Transverse colon (tissue), 4 donors: Measurements from ENCODE around the gene CNTNAP2. TPM values are rescaled to one million over a fixed set of nuclear protein-coding genes. Genes with fewer than 3 reads are reported as not detected.

Experiments
- DNase-seq: peaks from one replicate; pipeline ENCODE4 v3.0.0-alpha.2; 2019
- H3K27ac ChIP-seq, 4 donors: fragments of 200-600 bp; sonication (generic); 2 replicates each; pipeline ENCODE4 v1.5.1; 2016 to 2018; ENCODE audit warnings: inconsistent platforms in 4 of 4
- H3K27me3 ChIP-seq: fragments of 200-600 bp; sonication (generic); 2 replicates; pipeline ENCODE4 v1.5.1; 2017; ENCODE audit warnings: inconsistent platforms
- H3K36me3 ChIP-seq, 4 donors: fragments of 200-600 bp; sonication (generic); 2 replicates each; pipeline ENCODE4 v1.5.1; 2017 to 2019; ENCODE audit warnings: inconsistent platforms in 4 of 4
- H3K4me1 ChIP-seq, 4 donors: fragments of 200-600 bp; sonication (generic); 2 replicates each; pipeline ENCODE4 v1.5.1; 2017 to 2020; ENCODE audit warnings: inconsistent platforms in 4 of 4
- H3K4me3 ChIP-seq, 4 donors: fragments of 200-600 bp; sonication (generic); 1 replicate in 1 of 4; 2 replicates in 3 of 4; pipeline versions ENCODE4 v1.5.1 to v1.6.1; 2017 to 2019; ENCODE audit warnings: inconsistent platforms in 4 of 4
- H3K9me3 ChIP-seq, 2 donors: fragments of 200-600 bp; sonication (generic); 2 replicates each; pipeline ENCODE4 v1.5.1; 2017 to 2019; ENCODE audit warnings: inconsistent platforms in 2 of 2
- EP300 ChIP-seq: sonication (generic); formaldehyde crosslinking; IDR thresholded peaks from one replicate; pipeline ENCODE4 v1.6.1; 2017; ENCODE audit warnings: antibody characterized with exemption, low read depth
- POLR2A ChIP-seq: fragments of 450-650 bp; IDR thresholded peaks from one replicate; pipeline ENCODE4 v1.6.1; 2016; ENCODE audit warnings: antibody characterized with exemption, mild to moderate bottlenecking, moderate library complexity
- POLR2AphosphoS5 ChIP-seq, 3 donors: sonication (generic); formaldehyde crosslinking; IDR thresholded peaks; one replicate each; pipeline ENCODE4 v1.6.1; 2016; ENCODE audit warnings: antibody characterized with exemption in 3 of 3
- WGBS, 2 donors: methylation state at CpG; one replicate each; pipeline ENCODE4 v1.1.5; 2018; ENCODE audit warnings: low coverage in 1 of 2; 5-methylcytosine and 5-hydroxymethylcytosine counted together
- in situ Hi-C, 4 donors: fragments of 200-750 bp; cut with MboI; loops; one replicate each; pipeline versions ENCODE4 v1.15.0 to v1.15.1; 2017; ENCODE audit warnings: low sequenced_read_pairs in 3 of 4, low pct_ligation_motif_present in 1 of 4, low pct_unique_long_range_greater_than_20kb in 1 of 4
- intact Hi-C: fragments of 100-400 bp; cut with DNase I; formaldehyde crosslinking; loops from one replicate; pipeline ENCODE4 v1.15.1; 2023; ENCODE audit warnings: low total_unique reads
- total RNA-seq, 4 donors: library from RNA; depleted of rRNA; stranded (reverse); fragments of >200 nt; gene quantifications; one replicate each; pipeline ENCODE4 v1.1.0, GENCODE V29; 2016
- TF ChIP-seq, protein P1 (sequence below), 5 experiments: fragments of 200-600 bp in 3 of 5; fragments of 450-650 bp in 2 of 5; sonication (generic) in 3 of 5; IDR thresholded peaks; 1 replicate in 2 of 5; 2 replicates in 3 of 5; pipeline ENCODE4 v1.5.1; 2016 to 2017; ENCODE audit warnings: antibody characterized with exemption in 5 of 5, inconsistent platforms in 3 of 5, mild to moderate bottlenecking in 2 of 5, moderate library complexity in 1 of 5

The CNTNAP2 gene
- total RNA-seq, 4 donors from 2014 or later = 0.60 to 2.9 (median 2.4) TPM

DNA sequence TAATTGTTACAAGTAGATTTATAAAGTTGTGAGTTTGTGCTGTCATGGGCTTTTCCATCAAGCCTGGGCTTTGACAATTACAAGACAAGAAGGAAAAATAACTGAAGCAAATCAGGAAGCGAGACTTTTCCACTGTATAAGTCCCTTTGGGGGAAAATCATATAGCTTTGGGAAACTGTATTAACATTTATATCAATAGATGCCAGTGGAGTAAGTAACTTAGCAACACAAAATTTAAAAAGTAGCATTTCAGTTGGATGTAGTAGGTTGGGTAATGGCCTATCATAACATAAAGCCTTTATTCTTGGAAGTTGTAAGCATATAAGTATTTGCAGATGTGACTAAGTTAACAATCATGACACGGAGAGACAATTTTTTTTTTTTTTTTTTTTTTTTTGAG, 931.1 kb downstream of the CNTNAP2 start:
- Histone ChIP-seq H3K36me3 (no peaks in the 10 kb centered on the region), H3K27ac (no peak overlapping the region), H3K9me3 (no peaks in the 10 kb centered on the region), H3K4me3 (no peak overlapping the region), H3K27me3 (no peaks in the 10 kb centered on the region), H3K4me1 (no peaks in the 10 kb centered on the region)
- intact Hi-C loops (no loop called here), in situ Hi-C loops (loop anchor here in 1 of 4 donors (25.0 kb wide), 1 partner anchor 110 kb away; no protein-coding TSS in a partner anchor)
- TF ChIP-seq, protein P1, sequence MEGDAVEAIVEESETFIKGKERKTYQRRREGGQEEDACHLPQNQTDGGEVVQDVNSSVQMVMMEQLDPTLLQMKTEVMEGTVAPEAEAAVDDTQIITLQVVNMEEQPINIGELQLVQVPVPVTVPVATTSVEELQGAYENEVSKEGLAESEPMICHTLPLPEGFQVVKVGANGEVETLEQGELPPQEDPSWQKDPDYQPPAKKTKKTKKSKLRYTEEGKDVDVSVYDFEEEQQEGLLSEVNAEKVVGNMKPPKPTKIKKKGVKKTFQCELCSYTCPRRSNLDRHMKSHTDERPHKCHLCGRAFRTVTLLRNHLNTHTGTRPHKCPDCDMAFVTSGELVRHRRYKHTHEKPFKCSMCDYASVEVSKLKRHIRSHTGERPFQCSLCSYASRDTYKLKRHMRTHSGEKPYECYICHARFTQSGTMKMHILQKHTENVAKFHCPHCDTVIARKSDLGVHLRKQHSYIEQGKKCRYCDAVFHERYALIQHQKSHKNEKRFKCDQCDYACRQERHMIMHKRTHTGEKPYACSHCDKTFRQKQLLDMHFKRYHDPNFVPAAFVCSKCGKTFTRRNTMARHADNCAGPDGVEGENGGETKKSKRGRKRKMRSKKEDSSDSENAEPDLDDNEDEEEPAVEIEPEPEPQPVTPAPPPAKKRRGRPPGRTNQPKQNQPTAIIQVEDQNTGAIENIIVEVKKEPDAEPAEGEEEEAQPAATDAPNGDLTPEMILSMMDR (IDR thresholded peaks at IDR 0.05) = no peak
- TF ChIP-seq EP300 (no peak), POLR2A (no peak), POLR2AphosphoS5 (IDR thresholded peaks at IDR 0.05) (no peak)
- DNase-seq = no peak
- WGBS, 2 donors = 69 to 85% methylated on average over 2 of the region's 2 CpGs

GRCh38 chr7:147048864-147049263, 932.3 kb downstream of the CNTNAP2 start:
- in situ Hi-C loops (loop anchor here in 1 of 4 donors (25.0 kb wide), 1 partner anchor 112 kb away; no protein-coding TSS in a partner anchor), intact Hi-C loops (no loop called here)
- TF ChIP-seq, protein P1 (IDR thresholded peaks at IDR 0.05) = no peak
- TF ChIP-seq EP300 (no peak), POLR2AphosphoS5 (IDR thresholded peaks at IDR 0.05) (no peak), POLR2A (no peak)
- 69 to 74% methylated on average over 4 to 5 of the region's 5 CpGs for WGBS, 2 donors
- H3K9me3 ChIP-seq = no peaks in the 10 kb centered on the region
- no peaks in the 10 kb centered on the region for H3K27me3 ChIP-seq
- no peak for DNase-seq
- H3K4me1 ChIP-seq = no peaks in the 10 kb centered on the region
- no peak overlapping the region for H3K4me3 ChIP-seq
- H3K36me3 ChIP-seq = no peaks in the 10 kb centered on the region
- no peak overlapping the region for H3K27ac ChIP-seq

DNA sequence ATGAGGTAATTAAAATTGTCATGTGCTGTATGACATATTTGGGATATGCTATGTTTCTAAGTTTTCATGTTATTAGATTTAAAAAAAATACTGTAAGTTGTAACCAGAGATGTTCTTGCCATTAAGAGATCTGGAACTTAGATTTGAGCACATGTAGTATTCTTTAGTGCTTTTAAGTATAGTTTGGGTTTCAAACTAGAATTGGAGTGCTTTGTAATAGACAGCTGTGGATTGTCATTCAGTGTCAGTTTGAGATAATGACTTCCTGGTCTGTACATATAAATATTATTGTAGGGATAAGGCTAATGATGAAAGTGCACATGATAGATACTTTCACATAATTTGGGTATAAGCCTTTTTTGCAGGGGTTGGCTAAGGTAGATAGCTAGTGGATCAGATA, 936.2 kb downstream of the CNTNAP2 start:
- Histone ChIP-seq H3K27ac (no peak overlapping the region), H3K4me1 (no peaks in the 10 kb centered on the region), H3K36me3 (no peaks in the 10 kb centered on the region), H3K9me3 (no peaks in the 10 kb centered on the region), H3K27me3 (no peaks in the 10 kb centered on the region), H3K4me3 (no peak overlapping the region)
- intact Hi-C loops (no loop called here), in situ Hi-C loops (no loop called here)
- DNase-seq = no peak
- TF ChIP-seq POLR2A = no peak
- TF ChIP-seq POLR2AphosphoS5 (IDR thresholded peaks at IDR 0.05) = no peak
- TF ChIP-seq, protein P1 (IDR thresholded peaks at IDR 0.05) = no peak
- TF ChIP-seq EP300 = no peak

DNA sequence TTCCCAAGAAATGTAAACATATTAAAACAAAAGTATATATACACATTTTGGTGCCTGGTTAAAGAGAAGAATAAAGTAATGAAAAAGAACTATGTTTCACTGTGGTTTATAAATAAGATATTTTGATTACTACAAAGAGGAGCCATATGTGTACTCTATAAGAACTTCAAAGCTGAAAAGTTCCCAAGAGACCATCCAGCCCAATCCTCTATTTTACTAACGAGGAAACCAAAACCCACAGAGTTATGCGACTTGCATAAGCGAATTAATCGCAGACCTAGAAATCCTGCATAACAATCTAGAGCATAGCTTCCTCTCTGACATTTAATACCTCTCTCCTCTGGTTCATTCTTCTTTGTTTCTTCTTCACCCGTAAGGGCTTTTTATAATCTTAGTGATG, 937.1 kb downstream of the CNTNAP2 start:
- no peak overlapping the region for H3K27ac ChIP-seq
- H3K9me3 ChIP-seq = no peaks in the 10 kb centered on the region
- H3K27me3 ChIP-seq = no peaks in the 10 kb centered on the region
- in situ Hi-C loops (no loop called here), intact Hi-C loops (no loop called here)
- H3K4me1 ChIP-seq = no peaks in the 10 kb centered on the region
- no peak for TF ChIP-seq POLR2AphosphoS5 (IDR thresholded peaks at IDR 0.05)
- no peak for TF ChIP-seq POLR2A
- no peak for TF ChIP-seq EP300
- TF ChIP-seq, protein P1 (IDR thresholded peaks at IDR 0.05) = no peak
- no peak for DNase-seq
- no peaks in the 10 kb centered on the region for H3K36me3 ChIP-seq
- WGBS, 2 donors = 70 to 75% methylated on average over 5 of the region's 5 CpGs
- H3K4me3 ChIP-seq = no peak overlapping the region
